DMS 273 (cell line): ENCODE results near the gene ACVRL1.

ENCODE experiments used
- DNase-seq: peaks from one replicate; lab custom pipeline; 2025; ENCODE audit not compliant: unreplicated experiment; lab: John Stamatoyannopoulos, UW

The ACVRL1 gene

GRCh38 chr12:51896236-51896635 lies 11.1 kb upstream of the ACVRL1 start:
- DNase-seq, result no peak

- no peak for DNase-seq
Observed at GRCh38 chr12:51897181-51897580, 10.1 kb upstream of the ACVRL1 start.

- no peak for DNase-seq
Observed at GRCh38 chr12:51898506-51898905, 8.8 kb upstream of the ACVRL1 start.

- DNase-seq, result peak; percentile 27
Observed at GRCh38 chr12:51898937-51899336, 8.4 kb upstream of the ACVRL1 start.

GRCh38 chr12:51900323-51900889 lies 6.9 kb upstream of the ACVRL1 start:
- no peak for DNase-seq

- DNase-seq, result no peak
Observed at GRCh38 chr12:51901121-51901817, 6.0 kb upstream of the ACVRL1 start.

- no peak for DNase-seq
Observed at GRCh38 chr12:51901881-51902280, 5.4 kb upstream of the ACVRL1 start.

GRCh38 chr12:51904951-51905470 lies 2.3 kb upstream of the ACVRL1 start:
- DNase-seq, result peak; percentile 69

GRCh38 chr12:51905471-51906429 lies 1.6 kb upstream of the ACVRL1 start:
- peak; percentile 46 for DNase-seq

GRCh38 chr12:51906430-51907082 lies 748 bp upstream of the ACVRL1 start:
- no peak for DNase-seq

GRCh38 chr12:51907856-51908425 lies 637 bp downstream of the ACVRL1 start:
- DNase-seq, result no peak

GRCh38 chr12:51908876-51909592 lies 1.7 kb downstream of the ACVRL1 start:
- DNase-seq, result peak; percentile 45

- no peak for DNase-seq
Observed at GRCh38 chr12:51910168-51910567, 2.9 kb downstream of the ACVRL1 start.

GRCh38 chr12:51910691-51911090 lies 3.4 kb downstream of the ACVRL1 start:
- DNase-seq, result no peak

GRCh38 chr12:51911307-51911706 lies 4.0 kb downstream of the ACVRL1 start:
- DNase-seq, result no peak

GRCh38 chr12:51911788-51912711 lies 4.7 kb downstream of the ACVRL1 start:
- DNase-seq, result peak; percentile 35

- no peak for DNase-seq
Observed at GRCh38 chr12:51913071-51914033, 6.0 kb downstream of the ACVRL1 start.
